Measurements from ENCODE around the gene CDC42BPA. TPM values are rescaled to one million over a fixed set of nuclear protein-coding genes. Genes with fewer than 3 reads are reported as not detected.

CDC42BPA gene
- total RNA-seq, 1 experiment from 2014 or later, result 30.1 TPM

- H3K4me2 ChIP-seq (ENCODE audit: insufficient read depth, insufficient read length, low read length), result no peak overlapping the region
- H3K23me2 ChIP-seq (ENCODE audit: insufficient read length, low read depth, low read length, poor library complexity, severe bottlenecking), result no peaks in the 10 kb centered on the region
- H3K9me3 Mint-ChIP-seq, result no peaks in the 10 kb centered on the region
- no peak overlapping the region for H2BK15ac ChIP-seq (ENCODE audit: low read depth, low read length)
- H2BK20ac ChIP-seq (ENCODE audit: low read depth, low read length, poor library complexity, severe bottlenecking), result no peak overlapping the region
- H3K23ac ChIP-seq (ENCODE audit: insufficient read length, low read depth, low read length), result no peak overlapping the region
- no peaks in the 10 kb centered on the region for H3K27me3 Mint-ChIP-seq (ENCODE audit: low read depth)
- no peak overlapping the region for H2BK12ac ChIP-seq (ENCODE audit: insufficient read length, low read depth, low read length)
- H3K4me1 ChIP-seq (ENCODE audit: insufficient read depth, low read length), result no peaks in the 10 kb centered on the region
- no peak overlapping the region for H3K56ac ChIP-seq (ENCODE audit: insufficient read length, low read depth, low read length)
- H3K9me3 ChIP-seq (ENCODE audit: control insufficient read depth, low read depth, low read length), result no peaks in the 10 kb centered on the region
- H3K79me1 ChIP-seq (ENCODE audit: insufficient read depth, low read depth, low read length, poor library complexity, severe bottlenecking), result no peaks in the 10 kb centered on the region
- H3K14ac ChIP-seq (ENCODE audit: insufficient read depth, low read length), result no peak overlapping the region
- no peaks in the 10 kb centered on the region for H4K20me1 ChIP-seq (ENCODE audit: control insufficient read depth, insufficient read depth, insufficient read length)
- H3K27me3 ChIP-seq (ENCODE audit: insufficient read depth, low read length), result no peaks in the 10 kb centered on the region
- H3K79me2 ChIP-seq (ENCODE audit: insufficient read depth, low read length), result peaks cover 6% of the 10 kb centered on the region; the same call in 1 of the 2 replicates
- H4K8ac ChIP-seq (replicated peaks; ENCODE audit: insufficient read length, low read depth, low read length), result no peak overlapping the region
- H4K91ac ChIP-seq (ENCODE audit: insufficient read length, low read depth, low read length), result no peak overlapping the region
- no peak overlapping the region for H4K5ac ChIP-seq (ENCODE audit: insufficient read length, low read depth, low read length)
- no peak overlapping the region for H2AFZ ChIP-seq (ENCODE audit: low read length)
- peak; percentile 59; the same call in 2 of the 3 replicates for TF ChIP-seq CTCF (conservative IDR thresholded peaks at IDR 0.05)
- DNase-seq, result peak; percentile 56
- H3K27ac ChIP-seq (ENCODE audit: insufficient read length, low read depth, low read length), result no peak overlapping the region
- H3K27ac Mint-ChIP-seq, result no peak overlapping the region
- H2AK5ac ChIP-seq (ENCODE audit: insufficient read length, low read length), result no peak overlapping the region
- WGBS (ENCODE audit: extremely low coverage, insufficient read length, low lambda C conversion rate), result no CpG with 5 or more reads among the region's 7 CpGs
- H3K36me3 Mint-ChIP-seq (ENCODE audit: insufficient read depth in 1 of 3, low read depth in 3 of 3), result peaks cover 0 to 2% (median 0%) of the 10 kb centered on the region in 3 experiments; a peak in 2 of 7 replicates
- H2BK5ac ChIP-seq (ENCODE audit: insufficient read length, low read length), result no peak overlapping the region
- H3K9ac ChIP-seq (ENCODE audit: extremely low read depth, insufficient read length, low read length), result no peak overlapping the region
- H3K18ac ChIP-seq (ENCODE audit: insufficient read length, low read depth, low read length), result no peak overlapping the region
- H3T11ph ChIP-seq (ENCODE audit: low read length), result no peak overlapping the region
- peaks cover 13 to 15% of the 10 kb centered on the region in 2 experiments for H3K4me1 Mint-ChIP-seq
- no peak overlapping the region for H3K4me3 Mint-ChIP-seq
- no peak overlapping the region for H2BK120ac ChIP-seq (ENCODE audit: low read depth, low read length, poor library complexity, severe bottlenecking)
- H3K4ac ChIP-seq (ENCODE audit: low read depth, low read length), result no peak overlapping the region
Measured at GRCh38 chr1:227257964-227258363, 60.3 kb downstream of the CDC42BPA start.

All from H9 (cell line).